GM12801 (cell line): ENCODE data around the gene CCDC116.

ENCODE experiments used
- CTCF ChIP-seq: IDR thresholded peaks from one replicate; pipeline ENCODE4 v1.5.1; 2011; ENCODE audit warnings: control low read depth; ENCODE audit not compliant: insufficient read length; ENCODE audit errors: extremely low read depth

The CCDC116 gene

GRCh38 chr22:21651521-21652009, 19.0 kb downstream of the CCDC116 start:
- TF ChIP-seq CTCF, result no peak

- no peak for TF ChIP-seq CTCF
Measured at GRCh38 chr22:21652010-21652546, 19.5 kb downstream of the CCDC116 start.

GRCh38 chr22:21652547-21653545, 20.3 kb downstream of the CCDC116 start:
- no peak for TF ChIP-seq CTCF

GRCh38 chr22:21657020-21657359, 24.4 kb downstream of the CCDC116 start:
- no peak for TF ChIP-seq CTCF

GRCh38 chr22:21657360-21658032, 24.9 kb downstream of the CCDC116 start:
- no peak for TF ChIP-seq CTCF

GRCh38 chr22:21659864-21660525, 27.4 kb downstream of the CCDC116 start:
- no peak for TF ChIP-seq CTCF

GRCh38 chr22:21660904-21661303, 28.3 kb downstream of the CCDC116 start:
- no peak for TF ChIP-seq CTCF
